IMR-90 (cell line): ENCODE results near the gene AREL1. TPM values are rescaled to one million over a fixed set of nuclear protein-coding genes. Genes with fewer than 3 reads are reported as not detected.

Experiments used
- ATAC-seq: fragments of 200-7000 bp; cut with Tn5 transposase; 2 replicates; pipeline ENCODE4 v1.9.1; 2020; ENCODE audit warnings: low read depth, mild to moderate bottlenecking, moderate library complexity
- BruUV-seq: library from RNA; stranded (reverse); fragments of 400-500 nt; replicated peaks from 2 replicates; lab custom pipeline; 2021; lab: Mats Ljungman, UMichigan
- CTCF ChIA-PET: fragments of 300-600 bp; formaldehyde crosslinking; extraction: SDS; loops from one replicate; lab custom pipeline; 2021; ENCODE audit warnings: antibody characterized with exemption; lab: Yijun Ruan, JAX
- POLR2A ChIA-PET: fragments of 300-600 bp; sonication (Branson Sonifier 250); formaldehyde crosslinking; loops from one replicate; lab custom pipeline; 2022; ENCODE audit warnings: antibody characterized with exemption; ENCODE audit not compliant: unreplicated experiment; lab: Charles Lee
- DNase-seq: peaks from one replicate; pipeline ENCODE4 v3.0.0; 2013
- H2AFZ ChIP-seq: replicated peaks from 2 replicates; pipeline ENCODE3; 2013; ENCODE audit warnings: low read length, mild to moderate bottlenecking; ENCODE audit not compliant: poor library complexity
- H2AK5ac ChIP-seq: 2 replicates; pipeline ENCODE4 v1.6.1; 2013; ENCODE audit warnings: low read depth, low read length, inconsistent platforms
- H2AK9ac ChIP-seq: replicated peaks from 2 replicates; pipeline ENCODE3; 2013; ENCODE audit warnings: mild to moderate bottlenecking, low read depth, low read length, moderate library complexity; ENCODE audit not compliant: poor library complexity
- H2BK120ac ChIP-seq: 2 replicates; pipeline ENCODE4 v1.6.1; 2013; ENCODE audit warnings: low read depth, low read length, inconsistent platforms
- H2BK15ac ChIP-seq: 3 replicates; pipeline ENCODE4 v1.6.1; 2013; ENCODE audit warnings: low read depth, low read length, inconsistent platforms
- H2BK20ac ChIP-seq: 2 replicates; pipeline ENCODE4 v1.6.1; 2013; ENCODE audit warnings: low read depth, mild to moderate bottlenecking, inconsistent platforms, low read length, moderate library complexity
- H2BK5ac ChIP-seq: 2 replicates; pipeline ENCODE4 v1.6.1; 2013; ENCODE audit warnings: mild to moderate bottlenecking, low read depth, low read length, inconsistent platforms; ENCODE audit not compliant: poor library complexity, severe bottlenecking
- H3K14ac ChIP-seq: replicated peaks from 2 replicates; pipeline ENCODE4 v1.6.1; 2013; ENCODE audit warnings: low read depth, low read length, inconsistent platforms
- H3K18ac ChIP-seq: 2 replicates; pipeline ENCODE4 v1.6.1; 2013; ENCODE audit warnings: low read depth, low read length, control low read depth
- H3K23ac ChIP-seq: 2 replicates; pipeline ENCODE4 v1.6.1; 2013; ENCODE audit warnings: low read depth, low read length, inconsistent platforms
- H3K27ac ChIP-seq: 2 replicates; pipeline ENCODE4 v1.5.1; 2013; ENCODE audit warnings: mild to moderate bottlenecking, control low read depth, low read length; ENCODE audit not compliant: insufficient read depth
- H3K27me3 ChIP-seq: 2 replicates; pipeline ENCODE4 v1.6.1; 2013; ENCODE audit warnings: low read length; ENCODE audit not compliant: control insufficient read depth, insufficient read depth
- H3K36me3 ChIP-seq: 2 replicates; pipeline ENCODE4 v1.6.1; 2013; ENCODE audit warnings: low read length, mixed read lengths; ENCODE audit not compliant: control insufficient read depth, insufficient read depth
- H3K4ac ChIP-seq: 2 replicates; pipeline ENCODE4 v1.6.1; 2013; ENCODE audit warnings: low read depth, low read length, inconsistent platforms
- H3K4me1 ChIP-seq: 2 replicates; pipeline ENCODE4 v1.6.1; 2013; ENCODE audit warnings: low read length, mixed read lengths; ENCODE audit not compliant: control insufficient read depth, insufficient read depth
- H3K4me2 ChIP-seq: 2 replicates; pipeline ENCODE4 v1.6.1; 2013; ENCODE audit warnings: low read depth, mild to moderate bottlenecking, control low read depth, low read length, moderate library complexity
- H3K4me3 ChIP-seq: 2 replicates; pipeline ENCODE4 v1.5.1; 2013; ENCODE audit warnings: low read depth, mild to moderate bottlenecking, control low read depth, low read length, moderate library complexity; ENCODE audit not compliant: insufficient read depth
- H3K56ac ChIP-seq: 2 replicates; pipeline ENCODE4 v1.6.1; 2013; ENCODE audit warnings: low read length, inconsistent platforms; ENCODE audit not compliant: insufficient read depth; ENCODE audit errors: extremely low read depth
- H3K79me1 ChIP-seq, 2 experiments: 2 replicates each; pipeline ENCODE4 v1.6.1; 2013; ENCODE audit warnings: low read length in 2 of 2, inconsistent platforms in 1 of 2, low read depth in 1 of 2
- H3K9ac ChIP-seq: 2 replicates; pipeline ENCODE4 v1.6.1; 2013; ENCODE audit warnings: low read depth, low read length, control low read depth
- H3K9me1 ChIP-seq: 2 replicates; pipeline ENCODE4 v1.6.1; 2013; ENCODE audit warnings: low read length, inconsistent platforms; ENCODE audit not compliant: insufficient read depth
- H3K9me3 ChIP-seq: 2 replicates; pipeline ENCODE4 v1.6.1; 2013; ENCODE audit warnings: low read length; ENCODE audit not compliant: control insufficient read depth, insufficient read depth
- H4K20me1 ChIP-seq: 2 replicates; pipeline ENCODE4 v1.6.1; 2013; ENCODE audit warnings: low read length, inconsistent platforms; ENCODE audit not compliant: insufficient read depth
- H4K5ac ChIP-seq: 2 replicates; pipeline ENCODE4 v1.6.1; 2013; ENCODE audit warnings: mild to moderate bottlenecking, low read depth, low read length, control low read depth
- H4K8ac ChIP-seq, 2 experiments: 2 replicates each; pipeline ENCODE4 v1.6.1; 2013; ENCODE audit warnings: low read depth in 2 of 2, low read length in 2 of 2, control low read depth in 1 of 2, inconsistent platforms in 1 of 2
- H4K91ac ChIP-seq: 2 replicates; pipeline ENCODE4 v1.6.1; 2013; ENCODE audit warnings: low read depth, low read length, inconsistent platforms; ENCODE audit not compliant: insufficient read depth
- BHLHE40 ChIP-seq: fragments of 150-350 bp; IDR thresholded peaks from 2 replicates; pipeline ENCODE4 v1.6.1; 2016; ENCODE audit warnings: mild to moderate bottlenecking, low read depth, low read length
- CEBPB ChIP-seq: IDR thresholded peaks from 2 replicates; pipeline ENCODE4 v1.6.1; 2012; ENCODE audit warnings: low read depth, low read length, improper control_type of control experiment
- FOS ChIP-seq: fragments of 150-350 bp; IDR thresholded peaks from 2 replicates; pipeline ENCODE4 v1.6.1; 2016; ENCODE audit warnings: low read depth, low read length
- MAZ ChIP-seq: IDR thresholded peaks from 2 replicates; pipeline ENCODE4 v1.6.1; 2012; ENCODE audit warnings: low read depth, mild to moderate bottlenecking, low read length, improper control_type of control experiment, moderate library complexity, borderline replicate concordance
- MXI1 ChIP-seq: IDR thresholded peaks from 2 replicates; pipeline ENCODE4 v1.6.1; 2012; ENCODE audit warnings: low read depth, mild to moderate bottlenecking, low read length, moderate library complexity, borderline replicate concordance
- POLR2A ChIP-seq: IDR thresholded peaks from 2 replicates; pipeline ENCODE4 v1.6.1; 2012; ENCODE audit warnings: mild to moderate bottlenecking, low read depth, low read length
- RAD21 ChIP-seq: IDR thresholded peaks from 2 replicates; pipeline ENCODE4 v1.6.1; 2012; ENCODE audit warnings: low read length, improper control_type of control experiment
- SMC3 ChIP-seq: fragments of 150-350 bp; IDR thresholded peaks from 2 replicates; pipeline ENCODE4 v1.6.1; 2016; ENCODE audit warnings: low read depth, mild to moderate bottlenecking, antibody characterized with exemption, low read length, moderate library complexity
- WGBS, 2 experiments: methylation state at CpG; one replicate each; pipeline versions ENCODE4 v1.1.5 to v1.1.7; 2013; ENCODE audit warnings: missing lambda C conversion rate in 2 of 2; ENCODE audit not compliant: insufficient read length in 1 of 2; ENCODE audit errors: extremely low coverage in 2 of 2; 5-methylcytosine and 5-hydroxymethylcytosine counted together
- dilution Hi-C: fragments of 300-500 bp; cut with HindIII; formaldehyde crosslinking; loops from one replicate; pipeline ENCODE4 v1.14.3; 2018; ENCODE audit warnings: low sequenced_read_pairs; ENCODE audit not compliant: unreplicated experiment
- in situ Hi-C: fragments of 300-500 bp; cut with MboI; formaldehyde crosslinking; loops from 3 replicates; pipeline ENCODE4 v1.14.3; 2019; ENCODE audit warnings: low sequenced_read_pairs, inconsistent platforms, mixed read lengths
- intact Hi-C: fragments of 100-400 bp; cut with micrococcal nuclease; formaldehyde crosslinking; loops from 2 replicates; pipeline ENCODE4 v1.10.0; 2022
- polyA plus RNA-seq, 3 experiments: library from polyadenylated mRNA; depleted of rRNA; stranded (reverse); fragments of >200 nt; gene quantifications; 2 replicates each; pipeline ENCODE4 v1.2.3, GENCODE V29; 2012; ENCODE audit warnings: low replicate concordance in 1 of 3
- total RNA-seq: library from RNA; depleted of rRNA; stranded (reverse); fragments of >200 nt; gene quantifications from 2 replicates; pipeline ENCODE4 v1.2.3, GENCODE V29; 2012
- TF ChIP-seq, protein P1 (sequence below): conservative IDR thresholded peaks from 2 replicates; pipeline ENCODE4 v1.5.1; 2012; ENCODE audit warnings: mild to moderate bottlenecking, low read depth, low read length, improper control_type of control experiment

Gene AREL1
- total and polyA plus RNA-seq, 2 of the 4 experiments (the other 2 are of a cell fraction), result 30.0 to 39.3 TPM

DNA sequence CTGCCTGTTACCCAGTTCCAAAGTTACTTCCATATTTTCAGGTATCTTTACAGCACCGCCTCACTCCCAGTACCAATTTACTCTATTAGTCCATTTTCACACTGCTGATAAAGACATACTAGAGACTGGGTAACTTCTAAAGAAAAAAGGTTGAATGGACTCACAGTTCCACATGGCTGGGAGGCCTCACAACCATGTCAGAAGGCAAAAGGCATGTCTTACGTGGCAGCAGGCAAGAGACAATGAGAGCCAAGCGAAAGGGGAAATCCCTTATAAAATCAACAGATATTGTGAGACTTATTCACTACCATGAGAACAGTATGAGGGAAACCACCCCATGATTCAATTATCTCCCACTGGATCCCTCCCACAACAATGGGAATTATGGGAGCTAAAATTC lies 9.8 kb downstream of the AREL1 start:
- Histone ChIP-seq H2AK9ac (no peak overlapping the region), H3K14ac (no peak overlapping the region), H2BK15ac (no peak overlapping the region), H2BK5ac (no peak overlapping the region), H3K9me1 (peaks cover 13% of the 10 kb centered on the region), H2AFZ (no peak overlapping the region), H3K4ac (no peak overlapping the region), H3K36me3 (no peaks in the 10 kb centered on the region), H4K20me1 (peaks cover 37% of the 10 kb centered on the region), H2AK5ac (no peak overlapping the region), H3K27ac (no peak overlapping the region), H3K79me1 (peaks cover 44 to 61% of the 10 kb centered on the region in 2 experiments), H3K9me3 (peaks cover 3% of the 10 kb centered on the region; the same call in 1 of the 2 replicates), H3K4me2 (no peak overlapping the region), H2BK120ac (no peak overlapping the region), H2BK20ac (no peak overlapping the region), H3K18ac (no peak overlapping the region), H3K4me1 (peaks cover 5% of the 10 kb centered on the region), H4K91ac (no peak overlapping the region), H3K27me3 (no peaks in the 10 kb centered on the region), H3K4me3 (no peak overlapping the region), H4K5ac (no peak overlapping the region), H3K23ac (no peak overlapping the region), H4K8ac (no peak overlapping the region), H3K56ac (no peak overlapping the region), H3K9ac (no peak overlapping the region)
- TF ChIP-seq SMC3 (no peak), RAD21 (no peak), CEBPB (no peak), MXI1 (no peak), MAZ (no peak), BHLHE40 (no peak), POLR2A (no peak), FOS (no peak)
- TF ChIP-seq, protein P1, sequence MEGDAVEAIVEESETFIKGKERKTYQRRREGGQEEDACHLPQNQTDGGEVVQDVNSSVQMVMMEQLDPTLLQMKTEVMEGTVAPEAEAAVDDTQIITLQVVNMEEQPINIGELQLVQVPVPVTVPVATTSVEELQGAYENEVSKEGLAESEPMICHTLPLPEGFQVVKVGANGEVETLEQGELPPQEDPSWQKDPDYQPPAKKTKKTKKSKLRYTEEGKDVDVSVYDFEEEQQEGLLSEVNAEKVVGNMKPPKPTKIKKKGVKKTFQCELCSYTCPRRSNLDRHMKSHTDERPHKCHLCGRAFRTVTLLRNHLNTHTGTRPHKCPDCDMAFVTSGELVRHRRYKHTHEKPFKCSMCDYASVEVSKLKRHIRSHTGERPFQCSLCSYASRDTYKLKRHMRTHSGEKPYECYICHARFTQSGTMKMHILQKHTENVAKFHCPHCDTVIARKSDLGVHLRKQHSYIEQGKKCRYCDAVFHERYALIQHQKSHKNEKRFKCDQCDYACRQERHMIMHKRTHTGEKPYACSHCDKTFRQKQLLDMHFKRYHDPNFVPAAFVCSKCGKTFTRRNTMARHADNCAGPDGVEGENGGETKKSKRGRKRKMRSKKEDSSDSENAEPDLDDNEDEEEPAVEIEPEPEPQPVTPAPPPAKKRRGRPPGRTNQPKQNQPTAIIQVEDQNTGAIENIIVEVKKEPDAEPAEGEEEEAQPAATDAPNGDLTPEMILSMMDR, result no peak
- intact Hi-C loops (no loop called here), in situ Hi-C loops (no loop called here), dilution Hi-C loops (no loop called here)
- WGBS, 2 experiments, result no CpG with 5 or more reads among the region's 3 CpGs
- DNase-seq (no peak), ATAC-seq (no peak)
- POLR2A ChIA-PET, result no interaction called here
- CTCF ChIA-PET, result no interaction called here
- no TSS peak for BruUV-seq
